ENCODE results near the gene GHRHR. TPM values are rescaled to one million over a fixed set of nuclear protein-coding genes. Genes with fewer than 3 reads are reported as not detected.

The GHRHR gene
- total and polyA plus RNA-seq, 9 of the 15 experiments (the other 6 are each of a cell fraction or from before 2014, with no cell fraction given) = not detected

DNA sequence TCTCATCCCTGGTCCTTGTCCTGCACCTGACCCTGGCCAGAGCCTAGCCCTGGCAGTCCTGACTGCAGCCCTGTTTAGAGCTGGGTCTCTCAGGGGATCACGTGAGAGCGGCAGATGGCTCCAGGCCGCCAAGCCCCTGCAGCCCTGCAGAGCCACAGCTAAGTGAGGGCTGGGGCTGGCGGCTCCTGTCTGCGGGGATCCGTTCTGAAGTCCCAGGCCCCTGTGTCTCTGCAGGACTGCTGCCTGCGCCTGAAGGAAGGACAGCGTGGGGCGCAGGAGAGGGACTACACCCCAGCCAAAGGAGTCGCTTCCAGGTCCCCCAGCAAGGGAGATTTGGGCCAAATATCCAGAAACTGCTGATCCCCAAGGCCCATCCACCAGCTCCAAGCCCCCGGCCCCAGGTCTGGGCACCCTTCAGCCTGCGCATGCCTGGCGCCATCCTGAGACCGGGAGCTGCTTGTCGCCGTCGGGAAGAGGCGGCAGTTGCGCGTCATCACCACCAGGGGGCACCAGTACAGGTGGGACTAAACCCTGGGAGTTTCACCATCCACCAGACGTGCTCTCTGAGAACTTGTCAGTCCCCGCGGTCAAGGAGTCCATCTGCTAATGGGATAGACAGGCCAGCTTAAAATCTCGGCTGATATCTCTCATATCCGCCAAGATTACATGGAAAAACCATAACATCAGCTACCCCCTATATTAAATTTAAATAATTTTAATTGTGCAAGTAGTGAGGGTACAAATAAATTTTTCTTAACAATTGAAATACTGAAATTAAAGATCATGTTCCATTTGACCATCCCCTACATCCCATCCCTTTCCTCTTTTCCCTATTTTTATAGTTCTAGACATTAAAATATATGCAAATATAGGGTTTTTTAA, 25.1 kb upstream of the GHRHR start (continued):
- TF ChIP-seq CBX3 (IDR thresholded peaks at IDR 0.05; ENCODE audit: borderline replicate concordance in 1 of 2, low read length in 2 of 2) (peak in 1 of 2 experiments; percentile 45; a peak in 1 of 3 replicates), NR2F6 (CRISPR knock-in tag; IDR thresholded peaks at IDR 0.05) (no peak), NELFE (IDR thresholded peaks at IDR 0.05; ENCODE audit: insufficient read depth, insufficient read length) (no peak), IRF2 (CRISPR knock-in tag; IDR thresholded peaks at IDR 0.05) (no peak), POLR2B (IDR thresholded peaks at IDR 0.05; ENCODE audit: low read depth, partially characterized antibody) (no peak), HDAC3 (IDR thresholded peaks at IDR 0.05; ENCODE audit: borderline replicate concordance, partially characterized antibody) (no peak), ZNF174 (CRISPR knock-in tag; IDR thresholded peaks at IDR 0.05) (no peak), RAD51 (IDR thresholded peaks at IDR 0.05; ENCODE audit: borderline replicate concordance, low read depth) (no peak), ZNF121 (CRISPR knock-in tag; conservative IDR thresholded peaks at IDR 0.05) (no peak), ZNF695 (CRISPR knock-in tag; IDR thresholded peaks at IDR 0.05) (no peak), HMG20B (CRISPR knock-in tag; IDR thresholded peaks at IDR 0.05) (no peak), MTA1 (IDR thresholded peaks at IDR 0.05; ENCODE audit: borderline replicate concordance) (no peak), ZNF146 (CRISPR knock-in tag; IDR thresholded peaks at IDR 0.05; ENCODE audit: unreplicated experiment) (no peak)
- TF ChIP-seq, protein P1, sequence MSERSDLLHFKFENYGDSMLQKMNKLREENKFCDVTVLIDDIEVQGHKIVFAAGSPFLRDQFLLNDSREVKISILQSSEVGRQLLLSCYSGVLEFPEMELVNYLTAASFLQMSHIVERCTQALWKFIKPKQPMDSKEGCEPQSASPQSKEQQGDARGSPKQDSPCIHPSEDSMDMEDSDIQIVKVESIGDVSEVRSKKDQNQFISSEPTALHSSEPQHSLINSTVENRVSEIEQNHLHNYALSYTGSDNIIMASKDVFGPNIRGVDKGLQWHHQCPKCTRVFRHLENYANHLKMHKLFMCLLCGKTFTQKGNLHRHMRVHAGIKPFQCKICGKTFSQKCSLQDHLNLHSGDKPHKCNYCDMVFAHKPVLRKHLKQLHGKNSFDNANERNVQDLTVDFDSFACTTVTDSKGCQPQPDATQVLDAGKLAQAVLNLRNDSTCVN (CRISPR knock-in tag; IDR thresholded peaks at IDR 0.05) = no peak
- TF ChIP-seq, protein P2, sequence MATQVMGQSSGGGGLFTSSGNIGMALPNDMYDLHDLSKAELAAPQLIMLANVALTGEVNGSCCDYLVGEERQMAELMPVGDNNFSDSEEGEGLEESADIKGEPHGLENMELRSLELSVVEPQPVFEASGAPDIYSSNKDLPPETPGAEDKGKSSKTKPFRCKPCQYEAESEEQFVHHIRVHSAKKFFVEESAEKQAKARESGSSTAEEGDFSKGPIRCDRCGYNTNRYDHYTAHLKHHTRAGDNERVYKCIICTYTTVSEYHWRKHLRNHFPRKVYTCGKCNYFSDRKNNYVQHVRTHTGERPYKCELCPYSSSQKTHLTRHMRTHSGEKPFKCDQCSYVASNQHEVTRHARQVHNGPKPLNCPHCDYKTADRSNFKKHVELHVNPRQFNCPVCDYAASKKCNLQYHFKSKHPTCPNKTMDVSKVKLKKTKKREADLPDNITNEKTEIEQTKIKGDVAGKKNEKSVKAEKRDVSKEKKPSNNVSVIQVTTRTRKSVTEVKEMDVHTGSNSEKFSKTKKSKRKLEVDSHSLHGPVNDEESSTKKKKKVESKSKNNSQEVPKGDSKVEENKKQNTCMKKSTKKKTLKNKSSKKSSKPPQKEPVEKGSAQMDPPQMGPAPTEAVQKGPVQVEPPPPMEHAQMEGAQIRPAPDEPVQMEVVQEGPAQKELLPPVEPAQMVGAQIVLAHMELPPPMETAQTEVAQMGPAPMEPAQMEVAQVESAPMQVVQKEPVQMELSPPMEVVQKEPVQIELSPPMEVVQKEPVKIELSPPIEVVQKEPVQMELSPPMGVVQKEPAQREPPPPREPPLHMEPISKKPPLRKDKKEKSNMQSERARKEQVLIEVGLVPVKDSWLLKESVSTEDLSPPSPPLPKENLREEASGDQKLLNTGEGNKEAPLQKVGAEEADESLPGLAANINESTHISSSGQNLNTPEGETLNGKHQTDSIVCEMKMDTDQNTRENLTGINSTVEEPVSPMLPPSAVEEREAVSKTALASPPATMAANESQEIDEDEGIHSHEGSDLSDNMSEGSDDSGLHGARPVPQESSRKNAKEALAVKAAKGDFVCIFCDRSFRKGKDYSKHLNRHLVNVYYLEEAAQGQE (IDR thresholded peaks at IDR 0.05; ENCODE audit: borderline replicate concordance) = peak; percentile 51; the same call in 1 of the 2 replicates
- TF ChIP-seq, protein P2 (CRISPR knock-in tag; IDR thresholded peaks at IDR 0.05; ENCODE audit: low read depth) = no peak
- TF ChIP-seq, protein P3, sequence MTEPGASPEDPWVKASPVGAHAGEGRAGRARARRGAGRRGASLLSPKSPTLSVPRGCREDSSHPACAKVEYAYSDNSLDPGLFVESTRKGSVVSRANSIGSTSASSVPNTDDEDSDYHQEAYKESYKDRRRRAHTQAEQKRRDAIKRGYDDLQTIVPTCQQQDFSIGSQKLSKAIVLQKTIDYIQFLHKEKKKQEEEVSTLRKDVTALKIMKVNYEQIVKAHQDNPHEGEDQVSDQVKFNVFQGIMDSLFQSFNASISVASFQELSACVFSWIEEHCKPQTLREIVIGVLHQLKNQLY (CRISPR knock-in tag; conservative IDR thresholded peaks at IDR 0.05) = no peak
- TF ChIP-seq, protein P4, sequence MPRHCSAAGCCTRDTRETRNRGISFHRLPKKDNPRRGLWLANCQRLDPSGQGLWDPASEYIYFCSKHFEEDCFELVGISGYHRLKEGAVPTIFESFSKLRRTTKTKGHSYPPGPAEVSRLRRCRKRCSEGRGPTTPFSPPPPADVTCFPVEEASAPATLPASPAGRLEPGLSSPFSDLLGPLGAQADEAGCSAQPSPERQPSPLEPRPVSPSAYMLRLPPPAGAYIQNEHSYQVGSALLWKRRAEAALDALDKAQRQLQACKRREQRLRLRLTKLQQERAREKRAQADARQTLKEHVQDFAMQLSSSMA (CRISPR knock-in tag; IDR thresholded peaks at IDR 0.05) = no peak

Measured in K562 (cell line).